Gastroesophageal sphincter (tissue), 4 donors: ENCODE data around the gene CNTN5. TPM values are rescaled to one million over a fixed set of nuclear protein-coding genes. Genes with fewer than 3 reads are reported as not detected.
"Not testable (repeated sequence)": the region's sequence is repeated elsewhere in the genome, so short reads cannot be mapped to it uniquely, and the experiment has no call there.

Experiments used
- ATAC-seq: fragments of 150-250 bp; one replicate; pipeline ENCODE4 v1.9.1; 2016; ENCODE audit warnings: mild to moderate bottlenecking, moderate library complexity
- H3K27ac ChIP-seq, 4 donors: fragments of 200-600 bp; sonication (generic) in 3 of 4; 1 replicate in 3 of 4; 2 replicates in 1 of 4; pipeline ENCODE4 v1.5.1; 2016 to 2019
- H3K27me3 ChIP-seq: fragments of 200-600 bp; sonication (generic); one replicate; pipeline ENCODE4 v1.5.1; 2019
- H3K36me3 ChIP-seq, 2 donors: fragments of 200-600 bp; sonication (generic); one replicate each; pipeline ENCODE4 v1.5.1; 2019; ENCODE audit warnings: control low read depth in 1 of 2
- H3K4me1 ChIP-seq, 3 donors: fragments of 200-600 bp; sonication (generic); 1 replicate in 2 of 3; 2 replicates in 1 of 3; pipeline ENCODE4 v1.5.1; 2016 to 2019; ENCODE audit warnings: control low read depth in 2 of 3
- H3K4me3 ChIP-seq, 2 donors: fragments of 200-600 bp; sonication (generic); one replicate each; pipeline ENCODE4 v1.5.1; 2019; ENCODE audit warnings: mild to moderate bottlenecking in 1 of 2, moderate library complexity in 1 of 2
- H3K9me3 ChIP-seq, 3 donors: fragments of 200-600 bp; sonication (generic); one replicate each; pipeline ENCODE4 v1.5.1; 2017 to 2019; ENCODE audit warnings: control low read depth in 2 of 3
- EP300 ChIP-seq: sonication (generic); formaldehyde crosslinking; IDR thresholded peaks from one replicate; pipeline ENCODE4 v1.6.1; 2017; ENCODE audit warnings: antibody characterized with exemption, mild to moderate bottlenecking
- POLR2A ChIP-seq, 2 donors: fragments of 450-650 bp; IDR thresholded peaks; one replicate each; pipeline ENCODE4 v1.6.1; 2017; ENCODE audit warnings: antibody characterized with exemption in 2 of 2, mild to moderate bottlenecking in 2 of 2, moderate library complexity in 1 of 2
- POLR2AphosphoS5 ChIP-seq: sonication (generic); formaldehyde crosslinking; IDR thresholded peaks from one replicate; pipeline ENCODE4 v1.6.1; 2017; ENCODE audit warnings: antibody characterized with exemption
- WGBS, 2 donors: methylation state at CpG; one replicate each; pipeline ENCODE4 v1.1.5; 2018; ENCODE audit warnings: low coverage in 1 of 2; 5-methylcytosine and 5-hydroxymethylcytosine counted together
- total RNA-seq, 4 donors: library from RNA; depleted of rRNA; stranded (reverse); fragments of >200 nt; gene quantifications; one replicate each; pipeline ENCODE4 v1.1.0, GENCODE V29; 2016
- TF ChIP-seq, protein P1 (sequence below), 4 experiments: fragments of 200-600 bp in 2 of 4; fragments of 450-650 bp in 2 of 4; sonication (generic) in 1 of 4; IDR thresholded peaks; one replicate each; pipeline ENCODE4 v1.5.1; 2017 to 2019; ENCODE audit warnings: antibody characterized with exemption in 4 of 4, mild to moderate bottlenecking in 2 of 4, moderate library complexity in 2 of 4

CNTN5 gene
- total RNA-seq, 4 donors from 2014 or later, result 0.16 TPM; not detected in 3

DNA sequence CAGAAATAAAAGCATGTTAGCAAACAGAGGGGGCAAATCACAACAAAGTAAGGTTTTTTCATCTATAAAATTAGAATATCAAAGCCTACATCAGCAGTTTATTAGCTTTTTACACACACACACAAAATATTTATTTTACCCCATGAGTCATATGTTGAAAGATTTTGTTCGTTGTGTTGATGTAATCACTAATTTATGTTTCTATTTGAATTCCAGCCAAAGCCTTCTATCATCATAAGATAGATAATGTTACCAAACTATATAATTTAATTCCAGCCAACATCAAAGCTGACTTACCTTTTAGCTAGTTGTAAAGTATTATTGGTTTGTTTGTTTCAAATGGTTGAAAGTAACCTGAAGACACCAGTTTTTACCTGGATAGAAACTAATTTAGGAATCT, 1208.3 kb downstream of the CNTN5 start:
- H3K36me3 ChIP-seq, result no peaks in the 10 kb centered on the region
- no peak for TF ChIP-seq POLR2A (IDR thresholded peaks at IDR 0.05)
- no peak for TF ChIP-seq EP300
- TF ChIP-seq POLR2AphosphoS5, result no peak
- TF ChIP-seq, protein P1, sequence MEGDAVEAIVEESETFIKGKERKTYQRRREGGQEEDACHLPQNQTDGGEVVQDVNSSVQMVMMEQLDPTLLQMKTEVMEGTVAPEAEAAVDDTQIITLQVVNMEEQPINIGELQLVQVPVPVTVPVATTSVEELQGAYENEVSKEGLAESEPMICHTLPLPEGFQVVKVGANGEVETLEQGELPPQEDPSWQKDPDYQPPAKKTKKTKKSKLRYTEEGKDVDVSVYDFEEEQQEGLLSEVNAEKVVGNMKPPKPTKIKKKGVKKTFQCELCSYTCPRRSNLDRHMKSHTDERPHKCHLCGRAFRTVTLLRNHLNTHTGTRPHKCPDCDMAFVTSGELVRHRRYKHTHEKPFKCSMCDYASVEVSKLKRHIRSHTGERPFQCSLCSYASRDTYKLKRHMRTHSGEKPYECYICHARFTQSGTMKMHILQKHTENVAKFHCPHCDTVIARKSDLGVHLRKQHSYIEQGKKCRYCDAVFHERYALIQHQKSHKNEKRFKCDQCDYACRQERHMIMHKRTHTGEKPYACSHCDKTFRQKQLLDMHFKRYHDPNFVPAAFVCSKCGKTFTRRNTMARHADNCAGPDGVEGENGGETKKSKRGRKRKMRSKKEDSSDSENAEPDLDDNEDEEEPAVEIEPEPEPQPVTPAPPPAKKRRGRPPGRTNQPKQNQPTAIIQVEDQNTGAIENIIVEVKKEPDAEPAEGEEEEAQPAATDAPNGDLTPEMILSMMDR (IDR thresholded peaks at IDR 0.05), result no peak
- peaks cover 0 to 11% (median 0%) of the 10 kb centered on the region in 3 donors for H3K4me1 ChIP-seq
- no peak overlapping the region for H3K27ac ChIP-seq
- ATAC-seq, result no peak
- no peak overlapping the region for H3K4me3 ChIP-seq
- no peaks in the 10 kb centered on the region for H3K9me3 ChIP-seq
- WGBS, 2 donors, result 48 to 50% methylated on average over 1 of the region's 1 CpG
- H3K27me3 ChIP-seq, result no peaks in the 10 kb centered on the region

DNA sequence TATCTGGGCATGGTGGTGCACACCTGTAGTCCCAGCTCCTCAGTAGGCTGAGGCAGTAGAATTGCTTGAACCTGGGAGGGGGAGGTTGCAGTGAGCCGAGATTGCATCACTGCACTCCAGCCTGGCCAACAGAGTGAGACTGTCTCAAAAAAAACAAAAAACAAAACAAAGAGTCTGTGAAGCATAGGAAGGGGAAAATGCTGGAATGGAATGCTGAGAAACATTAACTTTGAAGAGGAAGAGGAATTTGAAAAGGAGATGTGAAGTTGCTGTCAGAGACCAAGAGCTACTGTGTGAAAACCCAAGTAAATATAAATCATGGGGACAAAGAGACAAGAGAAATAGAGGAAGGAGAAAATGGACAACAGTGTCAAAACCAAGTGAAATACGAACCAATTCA, 1211.3 kb downstream of the CNTN5 start:
- 69 to 75% methylated on average over 2 of the region's 2 CpGs for WGBS, 2 donors
- no peak for ATAC-seq

DNA sequence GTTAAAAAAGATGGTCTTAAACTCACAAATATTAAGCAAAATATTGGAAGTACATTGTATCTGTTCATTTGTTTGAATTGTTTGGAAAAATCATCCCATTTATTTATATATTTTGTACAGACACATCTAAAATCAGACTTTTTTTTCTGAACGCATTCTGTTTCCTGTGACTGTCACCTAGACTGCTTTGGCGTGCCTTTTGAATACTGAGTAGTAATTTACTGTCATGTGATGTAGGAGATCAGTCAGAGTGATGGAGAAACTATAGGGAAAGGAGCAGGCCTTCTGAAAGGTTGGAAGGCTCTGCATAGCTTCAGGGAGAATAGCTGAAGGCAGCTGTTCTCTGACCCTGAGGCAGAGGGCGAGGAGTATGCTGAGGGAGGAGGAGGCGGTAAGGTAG, 1214.3 kb downstream of the CNTN5 start:
- H3K9me3 ChIP-seq, result no peaks in the 10 kb centered on the region
- ATAC-seq, result no peak
- TF ChIP-seq POLR2AphosphoS5, result no peak

More for the DNA sequence above, 1211.3 kb downstream of the CNTN5 start:
- Histone ChIP-seq H3K36me3 (no peaks in the 10 kb centered on the region), H3K9me3 (no peaks in the 10 kb centered on the region), H3K4me3 (no peak overlapping the region), H3K4me1 (no peaks in the 10 kb centered on the region), H3K27me3 (no peaks in the 10 kb centered on the region), H3K27ac (no peak overlapping the region)
- TF ChIP-seq EP300 (no peak), POLR2A (IDR thresholded peaks at IDR 0.05) (no peak), POLR2AphosphoS5 (no peak)
- TF ChIP-seq, protein P1 (IDR thresholded peaks at IDR 0.05), result no peak

DNA sequence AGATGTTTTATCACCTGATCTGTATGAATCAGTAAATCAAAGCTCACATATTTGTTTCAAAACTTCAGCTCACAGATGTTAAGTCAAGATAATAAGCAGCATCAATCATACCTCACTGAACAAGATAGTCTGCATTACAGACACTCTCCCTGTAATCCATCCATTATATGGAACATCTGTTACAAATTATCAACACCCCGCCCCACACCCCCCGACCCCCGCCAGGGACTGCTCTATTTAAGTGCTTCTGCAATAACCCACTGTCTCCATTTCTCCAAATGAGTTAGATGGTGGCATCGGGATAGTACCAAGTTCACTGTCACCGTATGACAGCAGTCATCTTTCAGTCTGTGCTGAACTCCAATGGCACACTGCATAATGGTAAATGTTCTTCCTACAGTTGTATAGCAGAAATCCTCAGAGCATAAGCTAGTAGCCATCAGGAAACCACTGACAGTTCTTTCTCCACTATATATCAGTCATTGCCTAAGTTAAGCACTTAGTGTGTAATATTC, 1219.3 kb downstream of the CNTN5 start:
- TF ChIP-seq, protein P1 (IDR thresholded peaks at IDR 0.05), result no peak
- no peak for TF ChIP-seq POLR2AphosphoS5
- TF ChIP-seq EP300, result no peak
- no peak for TF ChIP-seq POLR2A (IDR thresholded peaks at IDR 0.05)
- 18 to 58% methylated on average over 4 to 5 of the region's 5 CpGs for WGBS, 2 donors
- no peaks in the 10 kb centered on the region for H3K27me3 ChIP-seq
- no peaks in the 10 kb centered on the region for H3K4me1 ChIP-seq
- no peak for ATAC-seq
- no peaks in the 10 kb centered on the region for H3K36me3 ChIP-seq
- H3K9me3 ChIP-seq, result no peaks in the 10 kb centered on the region
- no peak overlapping the region for H3K27ac ChIP-seq
- H3K4me3 ChIP-seq, result no peak overlapping the region

More for the DNA sequence above, 1214.3 kb downstream of the CNTN5 start:
- Histone ChIP-seq H3K27me3 (no peaks in the 10 kb centered on the region), H3K4me1 (no peaks in the 10 kb centered on the region), H3K4me3 (no peak overlapping the region), H3K27ac (no peak overlapping the region), H3K36me3 (no peaks in the 10 kb centered on the region)
- 69 to 76% methylated on average over 4 of the region's 4 CpGs for WGBS, 2 donors

DNA sequence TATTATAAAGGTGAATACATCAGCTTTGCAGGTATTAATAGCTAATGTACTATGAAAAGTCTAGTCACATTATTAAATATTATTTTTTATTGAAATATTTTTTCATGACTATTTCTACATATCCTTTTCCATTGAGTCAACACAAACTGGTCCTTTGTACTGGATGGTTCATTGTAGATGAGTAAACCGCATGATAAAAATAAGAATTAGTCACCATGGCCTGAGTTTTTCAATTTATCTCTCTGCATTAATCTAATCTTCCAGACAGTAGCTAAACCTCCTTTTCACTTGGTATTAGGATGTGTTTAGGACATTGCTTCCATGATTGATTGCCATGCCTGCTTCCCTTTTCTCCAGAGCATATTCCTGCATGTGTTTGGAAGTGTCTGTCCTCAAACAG, 1227.0 kb downstream of the CNTN5 start:
- H3K27me3 ChIP-seq, result no peaks in the 10 kb centered on the region
- no peak overlapping the region for H3K27ac ChIP-seq
- ATAC-seq, result no peak
- no peaks in the 10 kb centered on the region for H3K9me3 ChIP-seq
- no peaks in the 10 kb centered on the region for H3K4me1 ChIP-seq
- WGBS, 2 donors, result 82 to 92% methylated on average over 1 of the region's 1 CpG
- TF ChIP-seq EP300, result no peak
- no peak for TF ChIP-seq POLR2AphosphoS5
- TF ChIP-seq, protein P1 (IDR thresholded peaks at IDR 0.05), result no peak
- TF ChIP-seq POLR2A (IDR thresholded peaks at IDR 0.05), result no peak
- H3K4me3 ChIP-seq, result no peak overlapping the region
- H3K36me3 ChIP-seq, result no peaks in the 10 kb centered on the region

DNA sequence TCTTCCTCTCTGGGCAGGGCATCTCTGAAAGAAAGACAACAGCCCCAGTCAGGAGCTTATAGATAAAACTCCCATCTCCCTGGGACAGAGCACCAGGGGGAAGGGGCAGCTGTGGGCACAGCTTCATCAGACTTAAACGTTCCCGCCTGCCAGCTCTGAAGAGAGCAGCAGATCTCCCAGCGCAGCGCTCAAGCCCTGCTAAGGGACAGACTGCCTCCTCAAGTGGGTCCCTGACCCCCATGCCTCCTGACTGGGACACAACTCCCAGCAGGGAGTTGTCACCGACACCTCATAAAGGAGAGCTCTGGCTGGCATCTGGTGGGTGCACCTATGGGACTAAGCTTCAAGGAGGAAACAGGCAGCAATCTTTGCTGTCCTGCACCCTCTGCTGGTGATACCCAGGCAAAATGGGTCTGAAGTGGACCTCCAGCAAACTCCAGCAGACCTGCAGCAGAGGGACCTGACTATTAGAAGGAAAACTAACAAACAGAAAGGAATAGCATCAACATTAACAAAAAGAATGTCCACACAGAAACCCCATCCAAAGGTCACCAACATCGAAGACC, 1236.6 kb downstream of the CNTN5 start:
- H3K4me1 ChIP-seq, H3K27me3 ChIP-seq, H3K27ac ChIP-seq, H3K36me3 ChIP-seq, H3K4me3 ChIP-seq, H3K9me3 ChIP-seq, ATAC-seq: not testable (repeated sequence)
- WGBS, 2 donors, result 83 to 92% methylated on average over 1 of the region's 6 CpGs
